A673 (cell line): Measurements from ENCODE around the gene TMEM167A. TPM values are rescaled to one million over a fixed set of nuclear protein-coding genes. Genes with fewer than 3 reads are reported as not detected.

Experiments used
- Bru-seq: library from RNA; stranded (reverse); fragments of 400-500 nt; gene quantifications from one replicate; lab custom pipeline; 2021; lab: Mats Ljungman, UMichigan
- BruChase-seq, 2 experiments: library from RNA; stranded (reverse); fragments of 400-500 nt; gene quantifications; one replicate each; lab custom pipeline; 2021; lab: Mats Ljungman, UMichigan
- BruUV-seq: library from RNA; stranded (reverse); fragments of 400-500 nt; replicated peaks from 2 replicates; lab custom pipeline; 2021; lab: Mats Ljungman, UMichigan
- CTCF ChIA-PET: fragments of 300-600 bp; sonication (Branson Sonifier 250); formaldehyde crosslinking; loops from one replicate; lab custom pipeline; 2022; ENCODE audit warnings: antibody characterized with exemption; lab: Charles Lee
- POLR2A ChIA-PET: fragments of 300-600 bp; sonication (Branson Sonifier 250); formaldehyde crosslinking; loops from one replicate; lab custom pipeline; 2022; ENCODE audit warnings: antibody characterized with exemption; ENCODE audit not compliant: low non-redundant PET; lab: Charles Lee
- DNase-seq: peaks from one replicate; pipeline ENCODE4 v3.0.0-alpha.2; 2015; ENCODE audit warnings: low spot score
- H3K27ac ChIP-seq: fragments of 200-600 bp; sonication (generic); 2 replicates; pipeline ENCODE4 v1.5.1; 2016; ENCODE audit warnings: mixed run types, low read depth, mild to moderate bottlenecking, mixed read lengths, antibody characterized with exemption, low read length; ENCODE audit not compliant: poor library complexity, severe bottlenecking
- H3K27me3 ChIP-seq: fragments of 200-600 bp; sonication (generic); replicated peaks from 2 replicates; pipeline ENCODE4 v1.6.1; 2017; ENCODE audit warnings: mixed run types, low read depth, mild to moderate bottlenecking, mixed read lengths, antibody characterized with exemption, low read length; ENCODE audit not compliant: insufficient read depth, poor library complexity
- H3K36me3 ChIP-seq: fragments of 200-600 bp; sonication (generic); 2 replicates; pipeline ENCODE4 v1.6.1; 2016; ENCODE audit warnings: mixed run types, mild to moderate bottlenecking, mixed read lengths, antibody characterized with exemption, low read length; ENCODE audit not compliant: insufficient read depth, poor library complexity, severe bottlenecking
- H3K4me1 ChIP-seq: fragments of 200-600 bp; sonication (generic); 2 replicates; pipeline ENCODE4 v1.6.1; 2017; ENCODE audit warnings: mixed run types, mild to moderate bottlenecking, mixed read lengths, antibody characterized with exemption, low read length; ENCODE audit not compliant: insufficient read depth, poor library complexity, severe bottlenecking
- H3K4me3 ChIP-seq: fragments of 200-600 bp; sonication (generic); 2 replicates; pipeline ENCODE4 v1.5.1; 2016; ENCODE audit warnings: low read depth, mixed run types, mild to moderate bottlenecking, mixed read lengths, low read length; ENCODE audit not compliant: poor library complexity, severe bottlenecking
- H3K9me3 ChIP-seq: fragments of 200-600 bp; sonication (generic); 2 replicates; pipeline ENCODE4 v1.6.1; 2016; ENCODE audit warnings: mixed run types, low read depth, mild to moderate bottlenecking, mixed read lengths, antibody characterized with exemption, low read length; ENCODE audit not compliant: poor library complexity, severe bottlenecking
- EZH2 ChIP-seq: fragments of 200-600 bp; sonication (generic); IDR thresholded peaks from 2 replicates; pipeline ENCODE4 v1.6.1; 2017; ENCODE audit warnings: borderline replicate concordance, low read depth, mild to moderate bottlenecking, mixed read lengths, antibody characterized with exemption, low read length; ENCODE audit not compliant: poor library complexity, severe bottlenecking
- intact Hi-C: fragments of 100-400 bp; cut with micrococcal nuclease; formaldehyde crosslinking; loops from one replicate; pipeline ENCODE4 v1.10.0; 2022; ENCODE audit not compliant: unreplicated experiment
- long read RNA-seq: library from polyadenylated mRNA; stranded (forward); transcript quantifications from one replicate; pipeline ENCODE4 v2.0.0, GENCODE V29; 2022
- total RNA-seq: library from RNA; stranded (reverse); gene quantifications from 2 replicates; pipeline ENCODE4 v1.2.3, GENCODE V29; 2021
- TF ChIP-seq, protein P1 (sequence below): fragments of 300-800, 200-600 bp; sonication (generic); conservative IDR thresholded peaks from 2 replicates; pipeline ENCODE4 v1.5.1; 2017; ENCODE audit warnings: low read depth, mild to moderate bottlenecking, antibody characterized with exemption, low read length, moderate library complexity, mixed read lengths

The TMEM167A gene, protein sequence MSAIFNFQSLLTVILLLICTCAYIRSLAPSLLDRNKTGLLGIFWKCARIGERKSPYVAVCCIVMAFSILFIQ
- total RNA-seq (90.5 and 93.8 TPM in 2 replicates), Bru-seq, nascent RNA (percentile 95 among the genes with signal in this experiment), BruChase-seq, experiment 1, labeled RNA remaining after a 2-hour chase (percentile 96 among the genes with signal in this experiment), BruChase-seq, experiment 2, labeled RNA remaining after a 6-hour chase (percentile 97 among the genes with signal in this experiment)
- long read RNA-seq, full-length matches to known transcripts, result 140 of 160 reads
- long read RNA-seq, partial matches to known transcripts, result 1 of 160 reads
- long read RNA-seq, other reads (novel, unspliced or antisense), result 19 of 160 reads

DNA sequence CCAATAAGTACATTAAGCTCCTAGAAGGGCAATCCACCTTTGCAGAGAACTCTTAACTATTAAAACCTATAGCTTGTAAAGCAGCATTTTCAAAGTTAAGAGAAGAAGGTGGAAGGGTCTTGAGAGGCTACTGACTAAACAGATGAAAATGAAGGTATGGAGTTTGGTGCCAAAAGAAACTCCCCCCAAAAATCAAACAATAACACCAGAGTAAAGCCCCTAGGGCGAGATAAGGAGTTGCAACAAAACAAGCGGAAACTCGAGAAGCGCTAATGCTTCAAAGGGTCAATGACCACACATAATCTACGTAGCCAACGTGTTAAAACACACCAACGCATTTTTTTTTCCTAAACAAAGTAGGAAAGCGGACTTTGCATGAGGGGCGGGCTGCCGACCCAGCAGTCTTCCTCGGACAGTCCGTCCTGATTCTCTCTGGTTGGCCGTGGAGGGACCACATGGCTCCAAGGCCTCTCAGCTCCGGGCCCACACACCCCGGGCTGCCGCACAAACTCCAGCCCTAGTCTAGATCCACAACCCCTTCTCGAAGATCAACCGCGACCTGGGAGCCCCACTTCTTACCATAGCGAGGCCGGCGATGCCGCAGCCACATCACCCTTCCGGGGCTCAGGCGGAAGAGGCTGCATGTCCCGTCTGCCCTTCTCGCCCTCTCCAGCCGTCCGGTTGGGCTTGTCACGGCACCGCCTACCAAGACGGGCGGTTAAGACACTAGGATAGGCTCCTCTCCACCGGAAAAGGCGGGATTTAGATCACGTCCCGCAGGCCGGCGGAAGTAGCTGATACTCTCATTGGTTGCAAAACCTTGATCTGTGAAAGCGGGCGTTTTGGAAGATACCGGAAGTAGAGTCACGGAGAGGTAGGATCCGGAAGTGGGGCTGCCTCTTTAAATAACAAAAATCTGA, at the start of gene TMEM167A, which contains the start of gene XRCC4:
TSS of gene TMEM167A (minus strand) at position 653 of the 920 bp plus-strand sequence. CDS start at position 582, 71 bp downstream.
TSS of gene XRCC4 (plus strand) at position 806 of the 920 bp plus-strand sequence. CDS start 27,373 bp downstream, outside the sequence.
- CTCF ChIA-PET, result no interaction called here
- BruUV-seq, result TSS peak; percentile 69
- peak; percentile 99 for DNase-seq
- TF ChIP-seq, protein P1, sequence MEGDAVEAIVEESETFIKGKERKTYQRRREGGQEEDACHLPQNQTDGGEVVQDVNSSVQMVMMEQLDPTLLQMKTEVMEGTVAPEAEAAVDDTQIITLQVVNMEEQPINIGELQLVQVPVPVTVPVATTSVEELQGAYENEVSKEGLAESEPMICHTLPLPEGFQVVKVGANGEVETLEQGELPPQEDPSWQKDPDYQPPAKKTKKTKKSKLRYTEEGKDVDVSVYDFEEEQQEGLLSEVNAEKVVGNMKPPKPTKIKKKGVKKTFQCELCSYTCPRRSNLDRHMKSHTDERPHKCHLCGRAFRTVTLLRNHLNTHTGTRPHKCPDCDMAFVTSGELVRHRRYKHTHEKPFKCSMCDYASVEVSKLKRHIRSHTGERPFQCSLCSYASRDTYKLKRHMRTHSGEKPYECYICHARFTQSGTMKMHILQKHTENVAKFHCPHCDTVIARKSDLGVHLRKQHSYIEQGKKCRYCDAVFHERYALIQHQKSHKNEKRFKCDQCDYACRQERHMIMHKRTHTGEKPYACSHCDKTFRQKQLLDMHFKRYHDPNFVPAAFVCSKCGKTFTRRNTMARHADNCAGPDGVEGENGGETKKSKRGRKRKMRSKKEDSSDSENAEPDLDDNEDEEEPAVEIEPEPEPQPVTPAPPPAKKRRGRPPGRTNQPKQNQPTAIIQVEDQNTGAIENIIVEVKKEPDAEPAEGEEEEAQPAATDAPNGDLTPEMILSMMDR, result no peak
- no peak for TF ChIP-seq EZH2
- Histone ChIP-seq H3K4me1 (peaks cover 11% of the 10 kb centered on the region), H3K27ac (peak within 1 kb of the TSS; percentile 82), H3K27me3 (no peaks in the 10 kb centered on the region), H3K4me3 (peak within 1 kb of the TSS; percentile 84), H3K9me3 (no peaks in the 10 kb centered on the region), H3K36me3 (no peaks in the 10 kb centered on the region)
- POLR2A ChIA-PET, result no interaction called here
- intact Hi-C loops, result loop anchor here (10.0 kb wide), 2 partner anchors 358 to 432 kb away; no protein-coding TSS in a partner anchor

DNA sequence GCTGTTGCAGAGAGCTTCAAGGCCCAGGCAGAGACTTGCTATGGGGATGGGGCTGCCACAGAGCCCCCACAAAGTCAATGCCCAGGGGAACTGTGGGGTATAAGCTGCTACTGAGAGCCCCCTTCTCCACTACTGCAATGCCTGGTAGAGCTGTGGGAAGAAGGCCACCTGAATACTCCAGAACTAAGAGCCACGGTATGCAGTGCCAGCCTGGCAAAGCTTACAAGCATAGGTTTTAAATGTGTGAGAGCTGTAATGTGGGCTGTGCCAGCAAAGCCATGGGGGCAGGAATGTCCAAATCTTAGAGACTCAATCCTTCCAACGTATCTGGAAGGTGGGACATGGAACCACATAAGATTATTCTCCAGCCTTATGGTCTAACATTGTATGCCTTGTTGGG, 49.3 kb upstream of the TMEM167A start:
- POLR2A ChIA-PET, result no interaction called here
- Histone ChIP-seq H3K36me3 (no peaks in the 10 kb centered on the region), H3K9me3 (no peaks in the 10 kb centered on the region), H3K27ac (no peak overlapping the region), H3K4me3 (no peak overlapping the region), H3K4me1 (no peaks in the 10 kb centered on the region), H3K27me3 (no peaks in the 10 kb centered on the region)
- CTCF ChIA-PET, result no interaction called here
- intact Hi-C loops, result no loop called here
- TF ChIP-seq, protein P1, result no peak
- no peak for TF ChIP-seq EZH2
- no TSS peak for BruUV-seq
- DNase-seq, result no peak

DNA sequence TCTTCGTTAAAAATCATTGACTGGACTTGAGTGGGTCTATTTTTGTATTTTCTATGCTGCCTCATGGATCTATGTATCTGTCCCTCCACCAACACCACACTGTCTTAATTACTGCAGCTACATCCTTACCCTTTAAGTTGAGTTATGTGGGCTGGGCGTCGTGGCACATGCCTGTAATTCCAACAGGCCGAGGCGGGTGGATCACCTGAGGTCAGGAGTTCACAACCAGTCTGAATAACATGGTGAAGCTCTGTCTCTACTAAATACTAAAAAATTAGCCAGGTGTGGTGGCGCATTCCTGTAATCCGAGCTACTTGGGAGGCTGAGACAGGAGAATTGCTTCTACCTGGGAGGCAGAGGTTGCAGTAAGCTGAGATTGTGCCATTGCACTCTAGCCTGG, 48.4 kb upstream of the TMEM167A start:
- no peak for TF ChIP-seq EZH2
- TF ChIP-seq, protein P1, result no peak
- Histone ChIP-seq H3K4me3 (no peak overlapping the region), H3K27ac (no peak overlapping the region), H3K27me3 (no peaks in the 10 kb centered on the region), H3K36me3 (no peaks in the 10 kb centered on the region), H3K4me1 (no peaks in the 10 kb centered on the region), H3K9me3 (no peaks in the 10 kb centered on the region)
- no TSS peak for BruUV-seq
- POLR2A ChIA-PET, result no interaction called here
- intact Hi-C loops, result no loop called here
- DNase-seq, result no peak
- CTCF ChIA-PET, result no interaction called here
